ENCODE data around the gene SPINK8. TPM values are rescaled to one million over a fixed set of nuclear protein-coding genes. Genes with fewer than 3 reads are reported as not detected.

SPINK8 gene
- total and polyA plus RNA-seq, 2 of the 4 experiments (the other 2 are of a cell fraction) = not detected

GRCh38 chr3:48268381-48268935, 65.0 kb downstream of the SPINK8 start:
- in situ Hi-C loops (cut with MboI; ENCODE audit: low sequenced_read_pairs) (no loop called here), dilution Hi-C loops (cut with HindIII; ENCODE audit: low sequenced_read_pairs, unreplicated experiment) (no loop called here), intact Hi-C loops (cut with micrococcal nuclease) (no loop called here)
- Histone ChIP-seq H3K18ac (ENCODE audit: low read depth, low read length) (no peak overlapping the region), H2BK5ac (ENCODE audit: low read depth, low read length, poor library complexity, severe bottlenecking) (no peak overlapping the region), H4K8ac (ENCODE audit: low read depth in 2 of 2, low read length in 2 of 2) (no peak overlapping the region), H2BK120ac (ENCODE audit: low read depth, low read length) (no peak overlapping the region), H2AK9ac (replicated peaks; ENCODE audit: low read depth, low read length, poor library complexity) (peak overlapping the region; percentile 28), H3K4me3 (ENCODE audit: insufficient read depth, low read depth, low read length) (no peak overlapping the region), H4K5ac (ENCODE audit: low read depth, low read length) (no peak overlapping the region), H4K20me1 (ENCODE audit: insufficient read depth, low read length) (no peaks in the 10 kb centered on the region), H3K79me1 (ENCODE audit: low read depth in 1 of 2, low read length in 2 of 2) (no peaks in the 10 kb centered on the region), H3K4me1 (ENCODE audit: control insufficient read depth, insufficient read depth, low read length) (no peaks in the 10 kb centered on the region), H2AK5ac (ENCODE audit: low read depth, low read length) (no peak overlapping the region), H3K36me3 (ENCODE audit: control insufficient read depth, insufficient read depth, low read length) (peaks cover 17% of the 10 kb centered on the region), H2BK15ac (ENCODE audit: low read depth, low read length) (no peak overlapping the region), H3K27me3 (ENCODE audit: control insufficient read depth, insufficient read depth, low read length) (no peaks in the 10 kb centered on the region), H3K9me1 (ENCODE audit: insufficient read depth, low read length) (no peaks in the 10 kb centered on the region), H2BK20ac (ENCODE audit: low read depth, low read length) (no peak overlapping the region), H3K56ac (ENCODE audit: extremely low read depth, insufficient read depth, low read length) (no peak overlapping the region), H3K4me2 (ENCODE audit: low read depth, low read length) (no peak overlapping the region), H3K27ac (ENCODE audit: insufficient read depth, low read length) (no peak overlapping the region), H3K9ac (ENCODE audit: low read depth, low read length) (no peak overlapping the region), H3K9me3 (ENCODE audit: control insufficient read depth, insufficient read depth, low read length) (peaks cover 2% of the 10 kb centered on the region; the same call in 1 of the 2 replicates), H2AFZ (replicated peaks; ENCODE audit: low read length, poor library complexity) (no peak overlapping the region), H3K23ac (ENCODE audit: low read depth, low read length) (no peak overlapping the region), H3K4ac (ENCODE audit: low read depth, low read length) (no peak overlapping the region), H4K91ac (ENCODE audit: insufficient read depth, low read depth, low read length) (no peak overlapping the region), H3K14ac (replicated peaks; ENCODE audit: low read depth, low read length) (no peak overlapping the region)
- TF ChIP-seq NFE2L2 (IDR thresholded peaks at IDR 0.05; ENCODE audit: low read depth, low read length) = no peak
- no peak for TF ChIP-seq FOS (IDR thresholded peaks at IDR 0.05; ENCODE audit: low read depth, low read length)
- no peak for TF ChIP-seq MAZ (IDR thresholded peaks at IDR 0.05; ENCODE audit: borderline replicate concordance, low read depth, low read length)
- TF ChIP-seq RAD21 (IDR thresholded peaks at IDR 0.05; ENCODE audit: low read length) = no peak
- TF ChIP-seq CHD1 (IDR thresholded peaks at IDR 0.05; ENCODE audit: low read depth, low read length) = no peak
- no peak for TF ChIP-seq BHLHE40 (IDR thresholded peaks at IDR 0.05; ENCODE audit: low read depth, low read length)
- no peak for TF ChIP-seq CEBPB (IDR thresholded peaks at IDR 0.05; ENCODE audit: low read depth, low read length)
- no peak for TF ChIP-seq RCOR1 (IDR thresholded peaks at IDR 0.05; ENCODE audit: insufficient replicate concordance, low read length)
- TF ChIP-seq MAFK (IDR thresholded peaks at IDR 0.05; ENCODE audit: low read depth, low read length) = no peak
- no peak for TF ChIP-seq SMC3 (IDR thresholded peaks at IDR 0.05; ENCODE audit: low read depth, low read length)
- ATAC-seq (ENCODE audit: low read depth) (no peak), DNase-seq (no peak)
- ChIA-PET CTCF (interaction anchor here (0.6 to 3.1 kb wide), 2 partner anchors 66 to 168 kb away, joined by 5 to 18 read pairs; no protein-coding TSS in a partner anchor), POLR2A (ENCODE audit: unreplicated experiment) (no interaction called here)
- BruUV-seq (replicated peaks) = no TSS peak
- WGBS, 2 experiments (ENCODE audit: extremely low coverage in 2 of 2, insufficient read length in 1 of 2) = 100% methylated on average over 4 of the region's 13 CpGs; no CpG with 5 or more reads in 1 of the 2 experiments
